GF-D8 (cell line): ENCODE measurements around the gene ARIH1.
"Not testable (repeated sequence)": the region's sequence is repeated elsewhere in the genome, so short reads cannot be mapped to it uniquely, and the experiment has no call there.

ENCODE experiments used
- DNase-seq: peaks from one replicate; lab custom pipeline; 2025; lab: John Stamatoyannopoulos, UW

Gene ARIH1, protein sequence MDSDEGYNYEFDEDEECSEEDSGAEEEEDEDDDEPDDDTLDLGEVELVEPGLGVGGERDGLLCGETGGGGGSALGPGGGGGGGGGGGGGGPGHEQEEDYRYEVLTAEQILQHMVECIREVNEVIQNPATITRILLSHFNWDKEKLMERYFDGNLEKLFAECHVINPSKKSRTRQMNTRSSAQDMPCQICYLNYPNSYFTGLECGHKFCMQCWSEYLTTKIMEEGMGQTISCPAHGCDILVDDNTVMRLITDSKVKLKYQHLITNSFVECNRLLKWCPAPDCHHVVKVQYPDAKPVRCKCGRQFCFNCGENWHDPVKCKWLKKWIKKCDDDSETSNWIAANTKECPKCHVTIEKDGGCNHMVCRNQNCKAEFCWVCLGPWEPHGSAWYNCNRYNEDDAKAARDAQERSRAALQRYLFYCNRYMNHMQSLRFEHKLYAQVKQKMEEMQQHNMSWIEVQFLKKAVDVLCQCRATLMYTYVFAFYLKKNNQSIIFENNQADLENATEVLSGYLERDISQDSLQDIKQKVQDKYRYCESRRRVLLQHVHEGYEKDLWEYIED

DNA sequence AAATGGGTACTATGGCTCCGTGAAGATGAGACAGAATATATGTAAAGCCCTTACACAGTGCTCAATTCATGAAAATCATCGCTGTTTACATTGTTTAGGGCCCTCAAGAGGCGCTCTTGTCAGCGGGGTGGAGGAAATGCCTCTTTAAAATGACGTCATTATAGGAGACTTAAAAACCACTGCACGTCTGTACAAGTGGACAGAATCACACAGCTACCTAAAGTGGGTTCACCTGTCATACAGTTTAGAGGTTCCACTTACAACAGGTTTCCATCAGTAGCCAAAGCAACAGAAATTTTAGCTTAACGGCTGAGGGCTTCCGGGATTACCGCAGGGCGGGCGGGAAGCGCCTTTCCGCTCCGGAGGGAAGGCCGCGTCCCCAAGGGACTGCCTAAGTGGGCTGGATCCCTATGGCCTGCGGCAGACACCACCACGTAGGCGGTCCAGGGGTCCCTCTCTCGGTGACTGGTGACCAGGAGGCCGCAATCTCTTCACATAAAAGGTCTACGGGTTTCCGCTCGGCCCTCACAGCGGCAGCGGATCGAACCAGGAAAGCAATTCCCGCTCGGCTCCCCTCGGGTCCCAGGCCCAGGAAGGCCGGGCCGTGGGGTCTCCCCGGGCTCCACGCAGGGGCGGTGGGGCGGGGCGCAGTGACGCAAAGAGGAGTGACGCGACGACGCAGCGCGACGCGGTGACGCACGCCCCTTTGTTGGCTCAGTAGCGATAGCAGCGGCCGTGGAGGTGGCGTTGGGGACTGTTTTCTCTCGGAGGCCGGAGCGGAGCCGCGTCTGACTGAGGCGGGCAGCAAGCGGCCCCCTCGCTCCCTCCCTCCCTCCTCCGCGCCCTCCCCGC is at the start of gene ARIH1:
Gene ARIH1 (plus strand): TSS at position 717 of the 852 bp plus-strand sequence. CDS start 310 bp downstream, outside the sequence.
- DNase-seq = peak; percentile 82

GRCh38 chr15:72426753-72427152 is 47.4 kb upstream of the ARIH1 start:
- DNase-seq = no peak

DNA sequence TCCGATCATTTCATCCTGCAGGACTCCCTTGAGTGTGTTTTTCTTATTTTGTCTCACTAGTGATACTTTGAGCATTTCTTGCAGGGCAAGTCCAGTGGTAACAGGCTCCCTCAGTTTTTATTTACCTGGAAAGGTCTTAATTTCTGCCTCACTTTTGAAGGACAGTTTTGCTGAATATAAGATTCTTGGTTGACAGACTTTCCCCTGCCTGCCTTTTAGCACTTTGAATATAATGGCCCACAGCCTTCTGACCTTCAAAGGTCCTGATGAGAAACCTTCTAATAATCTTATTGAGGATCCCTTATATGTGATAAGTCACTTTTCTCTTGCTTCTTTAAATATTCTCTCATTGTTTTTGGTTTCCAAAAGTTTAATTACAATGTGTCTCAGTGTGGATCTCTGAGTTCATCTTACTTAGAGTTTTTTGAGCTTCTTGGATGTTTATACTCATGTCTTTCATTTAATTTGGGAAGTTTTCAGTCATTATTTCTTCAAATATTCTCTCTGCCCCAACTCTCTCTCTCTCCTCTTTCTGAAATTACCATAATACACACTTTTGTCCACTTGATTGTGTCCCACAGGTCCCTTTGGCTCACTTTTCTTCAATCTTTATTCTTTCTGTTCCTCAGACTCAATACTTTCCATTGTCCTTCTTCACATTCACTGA is 36.3 kb upstream of the ARIH1 start:
- no peak for DNase-seq

DNA sequence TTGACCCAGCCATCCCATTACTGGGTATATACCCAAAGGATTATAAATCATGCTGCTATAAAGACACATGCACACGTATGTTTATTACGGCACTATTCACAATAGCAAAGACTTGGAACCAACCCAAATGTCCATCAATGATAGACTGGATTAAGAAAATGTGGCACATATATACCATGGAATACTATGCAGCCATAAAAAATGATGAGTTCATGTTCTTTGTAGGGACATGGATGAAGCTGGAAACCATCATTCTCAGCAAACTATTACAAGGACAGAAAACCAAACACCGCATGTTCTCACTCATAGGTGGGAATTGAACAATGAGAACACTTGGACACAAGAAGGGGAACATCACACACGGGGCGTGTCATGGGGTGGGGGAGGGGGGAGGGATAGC is 31.3 kb upstream of the ARIH1 start:
- DNase-seq = not testable (repeated sequence)

DNA sequence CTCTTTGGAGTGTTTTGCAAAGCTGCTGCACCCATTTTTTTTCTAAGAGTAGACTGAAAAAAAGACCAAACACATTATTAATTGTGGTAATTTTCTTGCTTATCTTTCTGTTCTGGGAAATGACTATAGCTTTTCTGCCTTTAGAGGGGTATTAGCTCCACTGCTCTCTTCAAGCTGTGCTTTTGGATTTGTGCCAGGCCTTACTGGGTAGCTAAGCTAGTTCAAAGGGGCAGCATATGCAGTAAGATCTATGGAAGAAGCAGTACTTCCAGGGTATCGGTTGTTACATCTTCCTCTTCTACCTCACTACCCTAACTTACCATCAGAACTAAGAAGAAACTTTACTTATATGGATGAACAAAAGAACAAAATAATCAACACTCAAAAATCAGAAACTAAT is 28.7 kb upstream of the ARIH1 start:
- DNase-seq = no peak

DNA sequence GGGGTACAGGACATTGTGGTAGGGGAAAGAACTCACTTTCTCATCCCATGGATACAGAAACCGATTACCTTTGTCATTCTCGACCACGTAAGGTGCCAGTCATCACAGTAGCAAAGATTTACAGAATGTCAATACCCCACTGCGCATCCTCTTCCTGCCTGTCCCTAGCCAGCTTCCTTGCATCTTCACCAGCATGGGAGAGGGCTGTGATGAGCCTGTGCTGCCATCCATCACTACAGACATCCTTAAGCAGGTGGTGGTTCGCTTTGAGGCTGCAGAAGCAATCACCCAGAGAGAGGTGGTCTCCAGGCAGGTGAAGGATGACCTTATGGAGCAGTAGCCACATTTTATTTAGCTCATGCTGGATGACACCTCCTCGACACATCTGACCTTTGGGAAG is 23.3 kb upstream of the ARIH1 start:
- DNase-seq = no peak

DNA sequence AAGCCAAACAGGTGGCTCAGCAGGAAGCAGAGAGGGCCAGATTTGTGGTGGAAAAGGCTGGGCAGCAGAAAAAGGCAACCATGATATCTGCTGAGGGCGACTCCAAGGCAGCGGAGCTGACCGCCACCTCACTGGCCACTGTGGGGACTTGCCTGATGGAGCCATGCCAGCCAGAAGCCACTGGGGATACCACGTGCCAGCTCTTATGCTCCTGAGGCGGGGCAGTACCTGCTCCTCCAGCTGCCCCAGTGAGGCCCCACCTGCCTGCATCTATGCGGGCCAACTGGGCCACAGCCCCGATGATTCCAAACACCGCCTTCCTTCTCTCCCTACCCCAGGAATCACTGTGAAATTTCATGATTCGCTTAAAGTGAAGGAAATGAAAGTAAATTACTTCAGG is 22.9 kb upstream of the ARIH1 start:
- no peak for DNase-seq

GRCh38 chr15:72456684-72457083 is 17.4 kb upstream of the ARIH1 start:
- DNase-seq = no peak

- DNase-seq = no peak
Measured at GRCh38 chr15:72460402-72460801, 13.7 kb upstream of the ARIH1 start.

- no peak for DNase-seq
Measured at GRCh38 chr15:72463702-72464101, 10.4 kb upstream of the ARIH1 start.

- DNase-seq = no peak
Measured at GRCh38 chr15:72464251-72464650, 9.9 kb upstream of the ARIH1 start.

GRCh38 chr15:72468103-72468502 is 6.0 kb upstream of the ARIH1 start:
- DNase-seq = no peak

DNA sequence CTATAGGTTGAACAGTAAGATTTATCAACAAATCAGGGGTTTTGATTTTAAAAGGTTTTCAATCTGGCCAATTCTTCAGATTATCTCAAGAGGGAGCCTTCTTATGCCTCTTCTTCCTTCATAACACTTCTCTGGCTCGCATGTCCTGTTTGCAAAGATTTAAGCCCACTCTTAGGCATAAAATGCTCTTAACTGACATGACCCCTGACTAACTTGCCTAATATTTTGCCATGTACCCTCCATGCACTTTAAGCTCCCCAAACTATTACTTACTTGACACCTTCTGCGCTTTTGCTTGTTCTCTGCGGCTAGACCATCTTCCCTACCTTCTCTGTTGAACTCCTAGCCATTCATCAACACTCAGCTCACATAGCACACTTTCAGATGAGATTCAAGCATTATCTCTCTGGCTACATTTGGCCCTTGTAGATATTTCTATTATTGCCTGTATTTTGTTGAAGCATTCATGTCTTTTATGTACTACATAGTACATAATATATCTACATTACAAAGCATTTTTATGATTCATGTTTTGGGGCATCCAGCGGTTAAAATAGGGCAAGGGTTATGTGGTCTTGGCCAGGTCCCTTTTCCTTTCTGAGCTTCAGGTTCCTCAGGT is 1.0 kb upstream of the ARIH1 start:
- DNase-seq = no peak

DNA sequence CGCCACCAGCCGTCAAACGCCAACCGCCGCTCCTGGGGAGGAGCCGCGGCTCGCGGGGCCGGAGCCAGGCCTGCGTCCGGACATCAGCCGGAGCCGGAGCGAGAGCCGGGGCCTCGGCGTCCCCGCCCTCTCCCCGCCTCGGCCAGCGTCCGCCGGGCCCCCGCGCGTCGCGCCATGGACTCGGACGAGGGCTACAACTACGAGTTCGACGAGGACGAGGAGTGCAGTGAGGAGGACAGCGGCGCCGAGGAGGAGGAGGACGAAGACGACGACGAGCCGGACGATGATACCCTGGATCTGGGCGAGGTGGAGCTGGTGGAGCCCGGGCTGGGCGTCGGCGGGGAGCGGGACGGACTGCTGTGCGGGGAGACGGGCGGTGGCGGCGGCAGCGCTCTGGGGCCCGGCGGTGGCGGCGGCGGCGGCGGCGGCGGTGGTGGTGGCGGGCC is 359 bp downstream of the ARIH1 start:
- DNase-seq = no peak

DNA sequence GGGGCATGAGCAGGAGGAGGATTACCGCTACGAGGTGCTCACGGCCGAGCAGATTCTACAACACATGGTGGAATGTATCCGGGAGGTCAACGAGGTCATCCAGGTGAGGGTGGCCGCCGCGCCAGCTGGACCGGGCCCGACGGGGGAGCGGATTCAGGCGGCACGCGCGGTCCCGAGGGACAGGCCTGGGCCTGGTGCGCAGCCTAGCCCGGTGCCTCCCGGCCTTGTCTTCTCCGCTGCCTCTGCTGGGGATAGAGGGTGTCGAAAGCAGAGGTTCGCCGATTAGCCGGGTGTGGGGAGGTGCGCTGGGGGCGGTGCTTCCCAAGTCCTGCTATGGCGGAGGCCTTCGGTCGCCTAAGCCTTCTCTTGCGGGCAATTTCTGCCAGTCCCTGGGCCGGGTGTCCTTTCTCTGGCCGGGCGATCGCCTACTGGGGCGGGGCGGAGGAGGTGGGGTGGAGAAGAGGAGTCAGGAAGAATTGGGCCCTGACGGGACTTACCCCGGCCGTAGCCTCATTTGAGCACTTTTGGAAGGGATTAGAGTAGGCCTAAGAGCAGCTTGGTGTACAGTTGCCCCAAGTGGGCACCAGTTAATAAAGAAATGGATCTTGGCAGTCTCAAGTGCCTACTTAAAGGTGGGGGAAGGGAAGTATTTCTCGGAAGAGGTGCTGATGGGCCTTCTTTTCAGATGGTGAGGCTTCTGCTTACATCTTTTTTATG is 940 bp downstream of the ARIH1 start:
- peak; percentile 76 for DNase-seq

- no peak for DNase-seq
Measured at GRCh38 chr15:72475674-72476073, 1.5 kb downstream of the ARIH1 start.

- DNase-seq = not testable (repeated sequence)
Measured at GRCh38 chr15:72476330-72476729, 2.2 kb downstream of the ARIH1 start.

DNA sequence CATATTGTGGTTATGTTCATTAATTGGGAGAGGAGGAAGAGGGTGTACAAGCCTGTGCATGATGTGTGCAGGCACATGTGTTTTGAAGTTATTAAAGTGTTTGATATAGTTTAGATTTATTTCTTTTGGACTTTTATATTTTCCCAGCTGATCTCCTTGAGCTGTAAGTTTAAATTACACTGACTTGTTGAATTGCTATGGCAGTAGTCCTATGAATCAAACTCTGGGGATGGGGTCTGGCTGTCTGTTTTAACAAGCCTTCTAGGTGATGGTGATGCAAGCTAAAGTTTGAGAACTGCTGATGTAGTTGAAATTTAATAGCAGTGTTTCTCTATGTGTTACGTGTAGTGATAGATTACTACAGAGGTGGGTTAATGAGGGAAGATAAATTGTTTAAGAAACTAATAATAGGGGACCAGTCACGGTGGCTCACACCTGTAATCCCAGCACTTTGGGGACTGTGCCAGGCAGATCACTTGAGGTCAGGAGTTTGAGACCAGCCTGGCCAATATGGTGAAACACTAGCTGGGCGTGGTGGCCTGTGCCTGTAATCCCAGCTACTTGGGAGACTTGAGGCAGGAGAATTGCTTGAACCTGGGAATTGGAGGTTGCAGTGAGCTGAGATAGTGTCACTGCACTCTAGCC is 7.0 kb downstream of the ARIH1 start:
- DNase-seq = no peak

DNA sequence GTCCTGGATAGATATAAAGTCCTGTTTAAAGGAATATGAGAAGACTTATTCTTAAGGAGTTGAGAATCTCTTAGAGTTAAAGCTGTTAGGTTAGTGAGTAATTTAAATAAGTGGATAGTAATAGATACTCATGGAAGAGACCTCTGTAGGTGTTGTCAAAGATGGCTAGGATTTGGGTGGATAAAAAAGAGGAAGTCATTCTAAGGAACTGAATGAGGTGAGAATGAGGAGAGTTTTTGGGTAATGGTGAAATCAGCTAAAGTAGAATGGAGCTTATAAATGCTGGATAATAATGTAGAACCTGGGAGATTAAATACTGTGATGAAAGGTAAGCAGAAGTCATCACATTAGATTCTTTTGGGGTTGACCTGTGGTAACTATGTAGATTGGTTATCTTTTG is 8.1 kb downstream of the ARIH1 start:
- peak; percentile 22 for DNase-seq

DNA sequence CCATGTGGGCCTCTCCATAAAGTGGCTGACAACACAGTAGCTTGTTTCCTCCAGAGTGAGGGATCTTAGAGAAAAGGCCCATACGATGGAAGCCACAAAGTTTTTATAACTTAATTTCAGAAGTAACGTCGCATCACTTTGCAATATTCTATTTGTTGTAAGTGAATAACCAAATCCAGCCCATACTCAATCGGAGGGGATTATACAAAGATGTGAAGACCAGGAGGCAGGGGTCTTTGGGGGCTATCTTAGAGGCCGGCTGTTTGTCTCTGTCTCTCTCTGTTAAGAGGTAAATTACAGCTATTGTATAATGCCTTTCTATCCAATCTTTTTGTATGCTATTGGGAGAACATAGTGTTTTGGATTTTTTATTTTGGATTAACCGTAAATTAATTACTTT is 9.1 kb downstream of the ARIH1 start:
- DNase-seq = no peak

- no peak for DNase-seq
Measured at GRCh38 chr15:72486144-72486543, 12.0 kb downstream of the ARIH1 start.
